A673 (cell line): ENCODE measurements around the gene LARGE1.

ENCODE experiments used
- EZH2 ChIP-seq: fragments of 200-600 bp; sonication (generic); IDR thresholded peaks from 2 replicates; pipeline ENCODE4 v1.6.1; 2017; ENCODE audit warnings: borderline replicate concordance, low read depth, mild to moderate bottlenecking, mixed read lengths, antibody characterized with exemption, low read length; ENCODE audit not compliant: poor library complexity, severe bottlenecking
- TF ChIP-seq, protein P1 (sequence below): fragments of 300-800, 200-600 bp; sonication (generic); conservative IDR thresholded peaks from 2 replicates; pipeline ENCODE4 v1.5.1; 2017; ENCODE audit warnings: low read depth, mild to moderate bottlenecking, antibody characterized with exemption, low read length, moderate library complexity, mixed read lengths

DNA sequence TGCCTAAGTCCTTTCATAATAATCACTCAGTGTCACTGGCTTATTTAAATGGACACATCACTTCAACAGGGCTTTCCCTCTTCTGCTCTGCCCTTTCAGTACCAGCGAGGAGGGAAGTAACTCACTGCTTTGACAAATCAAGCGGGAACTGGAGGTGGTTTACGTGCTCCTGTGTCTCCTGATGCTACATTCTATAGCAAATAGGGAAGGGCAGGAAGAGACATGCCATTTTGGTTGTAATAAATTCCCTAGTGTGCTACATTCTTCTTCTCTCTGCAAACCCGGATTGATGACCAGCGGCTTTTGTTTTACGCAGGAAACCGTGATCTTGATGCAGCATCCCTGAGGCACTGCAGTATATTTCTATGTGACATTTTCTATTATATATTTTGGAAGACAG, 491.0 kb downstream of the LARGE1 start:
- TF ChIP-seq, protein P1, sequence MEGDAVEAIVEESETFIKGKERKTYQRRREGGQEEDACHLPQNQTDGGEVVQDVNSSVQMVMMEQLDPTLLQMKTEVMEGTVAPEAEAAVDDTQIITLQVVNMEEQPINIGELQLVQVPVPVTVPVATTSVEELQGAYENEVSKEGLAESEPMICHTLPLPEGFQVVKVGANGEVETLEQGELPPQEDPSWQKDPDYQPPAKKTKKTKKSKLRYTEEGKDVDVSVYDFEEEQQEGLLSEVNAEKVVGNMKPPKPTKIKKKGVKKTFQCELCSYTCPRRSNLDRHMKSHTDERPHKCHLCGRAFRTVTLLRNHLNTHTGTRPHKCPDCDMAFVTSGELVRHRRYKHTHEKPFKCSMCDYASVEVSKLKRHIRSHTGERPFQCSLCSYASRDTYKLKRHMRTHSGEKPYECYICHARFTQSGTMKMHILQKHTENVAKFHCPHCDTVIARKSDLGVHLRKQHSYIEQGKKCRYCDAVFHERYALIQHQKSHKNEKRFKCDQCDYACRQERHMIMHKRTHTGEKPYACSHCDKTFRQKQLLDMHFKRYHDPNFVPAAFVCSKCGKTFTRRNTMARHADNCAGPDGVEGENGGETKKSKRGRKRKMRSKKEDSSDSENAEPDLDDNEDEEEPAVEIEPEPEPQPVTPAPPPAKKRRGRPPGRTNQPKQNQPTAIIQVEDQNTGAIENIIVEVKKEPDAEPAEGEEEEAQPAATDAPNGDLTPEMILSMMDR, result no peak
- no peak for TF ChIP-seq EZH2
